SH-SY5Y (cell line): ENCODE data around the gene GPR37L1.

Experiments
- GATA2 ChIP-seq: IDR thresholded peaks from 2 replicates; pipeline ENCODE4 v1.6.1; 2011; ENCODE audit warnings: mild to moderate bottlenecking, low read depth, low read length
- GATA3 ChIP-seq: IDR thresholded peaks from 2 replicates; pipeline ENCODE4 v1.6.1; 2011; ENCODE audit warnings: low read depth, mild to moderate bottlenecking, low read length, moderate library complexity

DNA sequence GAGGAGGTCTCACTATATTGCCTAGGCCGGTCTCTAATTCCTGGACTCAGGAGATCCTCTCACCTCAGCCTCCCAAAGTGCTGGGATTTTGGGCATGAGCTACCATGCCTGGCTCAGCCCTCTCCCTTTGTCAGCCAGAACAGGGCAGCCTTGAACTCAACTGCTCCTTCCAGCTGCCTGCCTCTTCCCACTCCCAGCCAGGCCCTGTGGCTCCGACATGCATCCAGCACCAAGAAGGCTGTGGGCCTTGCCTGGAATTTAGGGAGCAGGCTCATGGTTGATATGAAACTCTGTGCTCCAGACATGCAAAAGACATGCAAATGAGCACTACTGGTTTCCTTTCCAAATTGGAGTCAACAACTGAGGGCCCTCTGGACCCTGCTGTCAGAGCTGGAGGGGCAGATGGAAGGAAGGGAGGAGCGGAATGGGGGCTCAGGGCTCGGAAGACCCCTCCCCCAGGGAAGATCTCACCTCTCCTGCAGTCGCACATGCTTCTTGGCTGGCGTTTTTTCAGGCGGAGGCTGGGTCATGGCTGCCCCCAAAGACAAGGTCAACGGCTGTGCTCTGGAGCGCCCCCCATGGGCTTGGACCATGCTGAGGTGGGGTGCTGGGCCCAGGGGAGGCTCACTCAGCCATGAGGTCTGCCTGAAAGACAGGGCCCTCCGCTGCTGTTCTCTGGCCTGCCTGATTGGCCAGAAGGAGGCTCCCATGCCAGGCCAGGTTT is 36.3 kb downstream of the GPR37L1 start:
- TF ChIP-seq GATA2 (no peak), GATA3 (no peak)
